Activated naive CD4-positive, alpha-beta T cell treated with anti-CD3 and anti-CD28 coated beads, Interleukin-2, amount 10 ng/mL, durations not matched to agents 7 days and 5 days (primary cell): ENCODE data around the gene MAP4K4.
"Not testable (repeated sequence)": the region's sequence is repeated elsewhere in the genome, so short reads cannot be mapped to it uniquely, and the experiment has no call there.

Source experiments
- CTCF ChIA-PET: fragments of 350-600 bp; sonication (Branson Sonifier 250); formaldehyde crosslinking; loops from one replicate; lab custom pipeline; 2021; ENCODE audit warnings: antibody characterized with exemption; lab: Charles Lee
- DNase-seq: peaks from one replicate; pipeline ENCODE4 v3.0.0-alpha.2; 2020
- H3K27ac Mint-ChIP-seq: one replicate; pipeline ENCODE4 v1.8.0; 2021; ENCODE audit warnings: mild to moderate bottlenecking, moderate library complexity, mixed read lengths
- H3K27me3 Mint-ChIP-seq: one replicate; pipeline ENCODE4 v1.8.0; 2021; ENCODE audit warnings: mild to moderate bottlenecking, mixed read lengths
- H3K36me3 Mint-ChIP-seq: one replicate; pipeline ENCODE4 v1.8.0; 2021; ENCODE audit warnings: mixed read lengths
- H3K4me1 Mint-ChIP-seq: one replicate; pipeline ENCODE4 v1.8.0; 2021; ENCODE audit warnings: mixed read lengths
- H3K4me3 Mint-ChIP-seq: one replicate; pipeline ENCODE4 v1.8.0; 2021; ENCODE audit warnings: mild to moderate bottlenecking, moderate library complexity, mixed read lengths
- H3K9me3 Mint-ChIP-seq: one replicate; pipeline ENCODE4 v1.8.0; 2021; ENCODE audit warnings: mixed read lengths

MAP4K4 gene

GRCh38 chr2:101902169-101902568, 204.7 kb downstream of the MAP4K4 start:
- CTCF ChIA-PET, result interaction anchor here (0.8 kb wide), 1 partner anchor 17 kb away, joined by 3 read pairs; no protein-coding TSS in a partner anchor
- Mint-ChIP-seq H3K9me3 (peaks cover 17% of the 10 kb centered on the region), H3K36me3 (peaks cover 10% of the 10 kb centered on the region), H3K4me1 (peaks cover 9% of the 10 kb centered on the region), H3K27ac (no peak overlapping the region), H3K4me3 (no peak overlapping the region), H3K27me3 (peaks cover 10% of the 10 kb centered on the region)
- no peak for DNase-seq

GRCh38 chr2:101904916-101905315, 207.4 kb downstream of the MAP4K4 start:
- Mint-ChIP-seq H3K27ac (no peak overlapping the region), H3K4me1 (peaks cover 8% of the 10 kb centered on the region), H3K27me3 (peaks cover 15% of the 10 kb centered on the region), H3K36me3 (peaks cover 3% of the 10 kb centered on the region), H3K4me3 (no peak overlapping the region), H3K9me3 (peaks cover 22% of the 10 kb centered on the region)
- DNase-seq, result no peak
- CTCF ChIA-PET, result no interaction called here

- Mint-ChIP-seq H3K36me3 (peaks cover 3% of the 10 kb centered on the region), H3K27ac (no peak overlapping the region), H3K4me3 (no peak overlapping the region), H3K4me1 (no peaks in the 10 kb centered on the region), H3K27me3 (peaks cover 15% of the 10 kb centered on the region), H3K9me3 (peaks cover 25% of the 10 kb centered on the region)
- CTCF ChIA-PET, result no interaction called here
- DNase-seq, result no peak
These were observed 208.3 kb downstream of the MAP4K4 start for GRCh38 chr2:101905746-101906336.

- Mint-ChIP-seq H3K36me3 (peaks cover 4% of the 10 kb centered on the region), H3K4me1 (peaks cover 5% of the 10 kb centered on the region), H3K4me3 (no peak overlapping the region), H3K27me3 (peaks cover 5% of the 10 kb centered on the region), H3K9me3 (peaks cover 23% of the 10 kb centered on the region), H3K27ac (no peak overlapping the region)
- no peak for DNase-seq
- CTCF ChIA-PET, result no interaction called here
These were observed 212.3 kb downstream of the MAP4K4 start for GRCh38 chr2:101909760-101910159.

- H3K27me3 Mint-ChIP-seq, result peaks cover 8% of the 10 kb centered on the region
- DNase-seq, result no peak
- no peak overlapping the region for H3K4me3 Mint-ChIP-seq
These were observed 215.0 kb downstream of the MAP4K4 start for GRCh38 chr2:101912545-101912944.

GRCh38 chr2:101921319-101921952, 223.9 kb downstream of the MAP4K4 start:
- Mint-ChIP-seq H3K27me3 (peaks cover 6% of the 10 kb centered on the region), H3K27ac (no peak overlapping the region)
- no peak for DNase-seq

More at GRCh38 chr2:101912545-101912944, 215.0 kb downstream of the MAP4K4 start:
- Mint-ChIP-seq H3K36me3 (peaks cover 2% of the 10 kb centered on the region), H3K9me3 (peaks cover 11% of the 10 kb centered on the region), H3K4me1 (peaks cover 5% of the 10 kb centered on the region), H3K27ac (no peak overlapping the region)
- CTCF ChIA-PET, result no interaction called here

GRCh38 chr2:101921953-101922325, 224.4 kb downstream of the MAP4K4 start:
- no peak overlapping the region for H3K27ac Mint-ChIP-seq
- CTCF ChIA-PET, result no interaction called here
- H3K4me1 Mint-ChIP-seq, result no peaks in the 10 kb centered on the region
- no peaks in the 10 kb centered on the region for H3K36me3 Mint-ChIP-seq
- H3K9me3 Mint-ChIP-seq, result peaks cover 18% of the 10 kb centered on the region
- peaks cover 6% of the 10 kb centered on the region for H3K27me3 Mint-ChIP-seq
- H3K4me3 Mint-ChIP-seq, result no peak overlapping the region
- DNase-seq, result no peak

More at GRCh38 chr2:101921319-101921952, 223.9 kb downstream of the MAP4K4 start:
- no peaks in the 10 kb centered on the region for H3K4me1 Mint-ChIP-seq
- CTCF ChIA-PET, result no interaction called here
- no peaks in the 10 kb centered on the region for H3K36me3 Mint-ChIP-seq
- H3K9me3 Mint-ChIP-seq, result peaks cover 13% of the 10 kb centered on the region
- no peak overlapping the region for H3K4me3 Mint-ChIP-seq

GRCh38 chr2:101924311-101924710, 226.8 kb downstream of the MAP4K4 start:
- H3K4me1 Mint-ChIP-seq, H3K36me3 Mint-ChIP-seq, CTCF ChIA-PET, H3K27me3 Mint-ChIP-seq, H3K4me3 Mint-ChIP-seq, H3K27ac Mint-ChIP-seq, DNase-seq: not testable (repeated sequence)
- H3K9me3 Mint-ChIP-seq, result peaks cover 26% of the 10 kb centered on the region

- H3K36me3 Mint-ChIP-seq, result peaks cover 1% of the 10 kb centered on the region
- no peak overlapping the region for H3K4me3 Mint-ChIP-seq
- no peak overlapping the region for H3K27ac Mint-ChIP-seq
- DNase-seq, result no peak
- peaks cover 4% of the 10 kb centered on the region for H3K4me1 Mint-ChIP-seq
- peaks cover 16% of the 10 kb centered on the region for H3K9me3 Mint-ChIP-seq
- no peaks in the 10 kb centered on the region for H3K27me3 Mint-ChIP-seq
- CTCF ChIA-PET, result interaction anchor here (1.4 kb wide), 1 partner anchor 46 kb away, joined by 3 read pairs; no protein-coding TSS in a partner anchor
These were observed 232.5 kb downstream of the MAP4K4 start for GRCh38 chr2:101930019-101930418.

GRCh38 chr2:101930847-101931246, 233.3 kb downstream of the MAP4K4 start:
- H3K4me3 Mint-ChIP-seq, result no peak overlapping the region
- peaks cover 1% of the 10 kb centered on the region for H3K36me3 Mint-ChIP-seq
- peaks cover 12% of the 10 kb centered on the region for H3K9me3 Mint-ChIP-seq
- H3K4me1 Mint-ChIP-seq, result peaks cover 4% of the 10 kb centered on the region
- no peak overlapping the region for H3K27ac Mint-ChIP-seq
- H3K27me3 Mint-ChIP-seq, result peaks cover 6% of the 10 kb centered on the region
- CTCF ChIA-PET, result interaction anchor here (1.4 kb wide), 1 partner anchor 47 kb away, joined by 3 read pairs; no protein-coding TSS in a partner anchor
- no peak for DNase-seq

GRCh38 chr2:101931402-101931801, 233.9 kb downstream of the MAP4K4 start:
- peaks cover 4% of the 10 kb centered on the region for H3K4me1 Mint-ChIP-seq

GRCh38 chr2:101935764-101936163, 238.3 kb downstream of the MAP4K4 start:
- CTCF ChIA-PET, H3K27ac Mint-ChIP-seq, H3K36me3 Mint-ChIP-seq, DNase-seq, H3K4me3 Mint-ChIP-seq, H3K4me1 Mint-ChIP-seq: not testable (repeated sequence)
- Mint-ChIP-seq H3K9me3 (peaks cover 10% of the 10 kb centered on the region), H3K27me3 (peaks cover 19% of the 10 kb centered on the region)

More at GRCh38 chr2:101931402-101931801, 233.9 kb downstream of the MAP4K4 start:
- Mint-ChIP-seq H3K9me3 (peaks cover 12% of the 10 kb centered on the region), H3K27ac (no peak overlapping the region), H3K36me3 (peaks cover 1% of the 10 kb centered on the region), H3K27me3 (peaks cover 12% of the 10 kb centered on the region), H3K4me3 (no peak overlapping the region)
- DNase-seq, result no peak
- CTCF ChIA-PET, result interaction anchor here (1.4 kb wide), 1 partner anchor 47 kb away, joined by 3 read pairs; no protein-coding TSS in a partner anchor

- no peak for DNase-seq
- CTCF ChIA-PET, result no interaction called here
- no peak overlapping the region for H3K4me3 Mint-ChIP-seq
These were observed 245.3 kb downstream of the MAP4K4 start for GRCh38 chr2:101942851-101943250.

More at GRCh38 chr2:101942851-101943250, 245.3 kb downstream of the MAP4K4 start:
- Mint-ChIP-seq H3K36me3 (peaks cover under 1% of the 10 kb centered on the region), H3K27me3 (peaks cover 6% of the 10 kb centered on the region), H3K4me1 (no peaks in the 10 kb centered on the region), H3K27ac (no peak overlapping the region), H3K9me3 (peaks cover 10% of the 10 kb centered on the region)
